LNCaP clone FGC (cell line): ENCODE results near the gene LY6G5C.

Source experiments
- DNase-seq: peaks from one replicate; pipeline ENCODE4 v3.0.0-alpha.2; 2011; ENCODE audit warnings: low read depth
- H3K4me3 ChIP-seq: 2 replicates; pipeline ENCODE4 v1.5.1; 2011; ENCODE audit warnings: mild to moderate bottlenecking, low read depth, low read length, control low read depth
- TF ChIP-seq, protein P1 (sequence below): IDR thresholded peaks from 2 replicates; pipeline ENCODE4 v1.5.1; 2012; ENCODE audit warnings: mild to moderate bottlenecking; ENCODE audit not compliant: control insufficient read depth, insufficient read depth; ENCODE audit errors: extremely low read depth

The LY6G5C gene

DNA sequence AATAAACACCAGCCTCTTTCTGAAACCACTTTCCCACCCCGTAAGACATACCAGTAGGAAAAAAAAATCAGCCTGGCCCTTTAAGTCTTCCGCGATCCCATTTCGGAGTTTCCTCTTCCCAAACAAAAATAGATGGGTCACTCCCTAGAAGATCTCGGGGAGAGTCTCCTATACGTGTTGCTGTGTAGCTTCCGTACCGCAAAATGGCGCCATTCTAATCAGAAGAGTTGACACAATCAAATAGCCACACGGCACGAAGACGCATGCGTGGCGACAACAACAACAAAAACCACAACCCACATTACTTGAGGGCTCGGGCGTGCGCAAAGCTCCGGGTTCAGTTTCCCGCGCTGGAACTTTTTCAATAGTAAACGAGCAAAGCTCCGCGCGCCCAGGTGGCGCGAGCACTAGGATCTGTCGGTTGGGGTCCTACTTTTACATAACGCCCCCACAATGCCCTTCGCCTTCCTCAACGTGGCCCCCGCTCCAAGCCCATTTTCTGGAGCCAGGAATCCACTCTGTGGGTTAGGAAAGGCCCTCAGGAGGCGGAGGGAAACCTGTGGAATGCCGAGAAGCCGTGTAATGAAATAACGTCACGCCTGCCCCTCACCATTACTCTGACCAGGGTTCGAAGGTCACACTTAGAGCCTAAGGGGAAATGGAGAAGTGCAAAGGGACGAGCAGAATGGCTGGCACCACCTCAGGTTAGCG lies 15.9 kb downstream of the LY6G5C start, which contains the start of gene GPANK1:
TSS of gene GPANK1 (minus strand) at position 208 of the 711 bp plus-strand sequence. CDS start 519 bp downstream, outside the sequence.
- peak; percentile 88 for DNase-seq
- TF ChIP-seq, protein P1, sequence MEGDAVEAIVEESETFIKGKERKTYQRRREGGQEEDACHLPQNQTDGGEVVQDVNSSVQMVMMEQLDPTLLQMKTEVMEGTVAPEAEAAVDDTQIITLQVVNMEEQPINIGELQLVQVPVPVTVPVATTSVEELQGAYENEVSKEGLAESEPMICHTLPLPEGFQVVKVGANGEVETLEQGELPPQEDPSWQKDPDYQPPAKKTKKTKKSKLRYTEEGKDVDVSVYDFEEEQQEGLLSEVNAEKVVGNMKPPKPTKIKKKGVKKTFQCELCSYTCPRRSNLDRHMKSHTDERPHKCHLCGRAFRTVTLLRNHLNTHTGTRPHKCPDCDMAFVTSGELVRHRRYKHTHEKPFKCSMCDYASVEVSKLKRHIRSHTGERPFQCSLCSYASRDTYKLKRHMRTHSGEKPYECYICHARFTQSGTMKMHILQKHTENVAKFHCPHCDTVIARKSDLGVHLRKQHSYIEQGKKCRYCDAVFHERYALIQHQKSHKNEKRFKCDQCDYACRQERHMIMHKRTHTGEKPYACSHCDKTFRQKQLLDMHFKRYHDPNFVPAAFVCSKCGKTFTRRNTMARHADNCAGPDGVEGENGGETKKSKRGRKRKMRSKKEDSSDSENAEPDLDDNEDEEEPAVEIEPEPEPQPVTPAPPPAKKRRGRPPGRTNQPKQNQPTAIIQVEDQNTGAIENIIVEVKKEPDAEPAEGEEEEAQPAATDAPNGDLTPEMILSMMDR: no peak
- H3K4me3 ChIP-seq: peak within 1 kb of the TSS; percentile 76

DNA sequence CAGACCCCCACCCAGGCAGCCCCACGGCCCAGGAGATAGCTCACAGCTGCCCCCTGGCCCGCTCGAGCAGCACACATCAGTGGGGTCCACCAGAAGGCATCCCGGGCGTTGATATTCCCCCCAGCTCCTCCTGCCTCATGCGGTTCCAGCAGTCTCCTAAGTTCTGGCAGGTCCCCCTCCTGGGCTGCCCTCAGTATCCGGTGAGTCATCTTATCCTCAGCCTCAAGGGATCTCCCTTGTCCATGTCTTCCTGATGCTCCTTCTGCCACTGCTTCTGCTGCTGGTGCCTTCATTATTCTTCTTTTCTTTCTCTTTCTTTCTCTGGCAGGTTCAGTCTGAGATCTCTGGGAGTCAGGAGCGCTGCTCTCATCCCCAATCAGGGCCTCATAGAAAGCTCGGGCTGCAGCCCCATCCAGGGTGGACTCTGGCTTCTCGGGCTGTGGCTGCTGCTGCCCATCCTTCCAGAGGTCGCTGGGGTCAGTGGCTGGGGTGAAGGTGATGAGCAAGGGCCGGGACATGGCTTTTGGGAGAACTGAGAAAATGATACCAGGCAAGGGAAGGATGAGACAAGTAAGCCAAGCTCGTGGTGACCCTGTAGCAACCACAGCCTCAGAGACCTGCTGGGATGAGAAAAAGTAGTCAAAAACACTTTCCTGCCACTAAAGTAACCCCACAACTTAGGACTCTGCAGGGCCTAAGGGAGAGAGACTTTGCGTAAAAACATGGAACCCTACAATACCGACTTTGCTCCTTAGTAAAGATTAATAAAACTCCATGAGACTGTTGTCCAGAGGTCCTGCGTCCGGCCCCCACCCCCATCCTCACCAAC lies 16.7 kb downstream of the LY6G5C start:
- no peak for DNase-seq
- peak overlapping the region; percentile 76 for H3K4me3 ChIP-seq
- TF ChIP-seq, protein P1: no peak

DNA sequence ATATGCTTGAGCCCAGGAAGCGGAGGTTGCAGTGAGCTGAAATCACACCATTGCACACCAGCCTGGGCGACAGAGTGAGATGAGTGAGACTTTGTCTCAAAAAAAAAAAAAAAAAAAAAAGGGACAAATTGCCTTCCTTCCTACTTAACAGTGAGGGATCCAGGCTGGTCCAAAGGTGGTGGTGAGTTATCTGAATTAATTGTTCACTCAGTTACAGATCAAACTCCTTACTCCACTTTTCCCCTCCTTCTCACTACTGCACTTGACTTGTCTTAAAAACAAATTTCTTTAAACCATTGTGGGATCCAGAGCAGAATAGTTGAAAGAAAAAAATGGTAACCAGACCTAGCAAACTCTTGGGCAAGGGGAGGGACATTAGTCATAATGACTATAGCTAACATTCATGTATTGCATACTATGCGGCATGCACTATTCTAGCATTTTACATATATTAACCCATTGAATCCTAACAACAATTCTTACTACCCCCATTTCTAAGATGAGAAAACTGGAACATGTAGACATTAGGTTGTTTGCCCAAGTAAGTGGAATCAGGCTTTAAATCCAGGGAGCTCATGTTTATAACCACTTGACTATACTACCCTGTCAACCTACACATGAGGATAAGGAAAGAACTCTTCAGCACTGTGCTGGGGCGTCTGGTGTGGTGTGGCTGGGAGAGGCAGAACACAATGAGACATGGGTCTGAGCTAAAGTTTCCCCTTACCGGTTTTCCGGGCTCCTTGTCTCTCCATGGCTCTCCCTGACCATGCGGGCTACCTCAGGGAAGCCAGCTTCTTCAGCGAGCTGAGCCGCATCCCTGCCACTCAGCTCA lies 17.5 kb downstream of the LY6G5C start:
- TF ChIP-seq, protein P1: no peak
- no peak overlapping the region for H3K4me3 ChIP-seq
- no peak for DNase-seq

DNA sequence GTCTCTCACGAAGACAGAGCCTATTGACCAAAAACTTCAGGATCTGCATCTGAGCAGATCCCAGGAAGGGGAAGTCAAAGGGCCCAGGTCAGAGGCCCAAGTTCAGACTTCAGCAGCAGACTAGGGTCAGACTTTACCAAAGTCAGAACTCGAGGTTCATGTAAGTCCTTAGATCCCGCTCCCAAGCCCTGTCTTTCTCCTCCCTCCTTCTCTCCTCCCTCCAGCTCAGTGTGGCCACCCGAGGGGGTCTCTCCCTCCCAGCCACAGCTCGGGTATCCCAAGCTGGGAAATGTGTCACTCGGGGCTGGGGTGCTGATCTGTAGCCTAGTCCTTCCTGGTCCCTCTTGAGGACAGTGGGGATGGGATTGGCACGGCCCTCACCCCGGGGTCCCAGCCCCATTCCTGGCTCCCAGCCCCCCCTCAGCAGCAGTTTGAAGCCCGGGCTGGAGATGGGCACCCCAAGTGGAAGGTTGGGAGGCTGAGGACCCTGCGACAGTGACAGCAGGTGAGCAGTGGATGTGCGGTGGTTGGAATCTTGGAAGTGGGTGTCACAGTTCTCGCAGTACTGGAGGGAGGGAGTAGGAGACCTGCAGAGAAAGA lies 18.6 kb downstream of the LY6G5C start:
- TF ChIP-seq, protein P1: no peak
- H3K4me3 ChIP-seq: no peak overlapping the region
- DNase-seq: no peak

DNA sequence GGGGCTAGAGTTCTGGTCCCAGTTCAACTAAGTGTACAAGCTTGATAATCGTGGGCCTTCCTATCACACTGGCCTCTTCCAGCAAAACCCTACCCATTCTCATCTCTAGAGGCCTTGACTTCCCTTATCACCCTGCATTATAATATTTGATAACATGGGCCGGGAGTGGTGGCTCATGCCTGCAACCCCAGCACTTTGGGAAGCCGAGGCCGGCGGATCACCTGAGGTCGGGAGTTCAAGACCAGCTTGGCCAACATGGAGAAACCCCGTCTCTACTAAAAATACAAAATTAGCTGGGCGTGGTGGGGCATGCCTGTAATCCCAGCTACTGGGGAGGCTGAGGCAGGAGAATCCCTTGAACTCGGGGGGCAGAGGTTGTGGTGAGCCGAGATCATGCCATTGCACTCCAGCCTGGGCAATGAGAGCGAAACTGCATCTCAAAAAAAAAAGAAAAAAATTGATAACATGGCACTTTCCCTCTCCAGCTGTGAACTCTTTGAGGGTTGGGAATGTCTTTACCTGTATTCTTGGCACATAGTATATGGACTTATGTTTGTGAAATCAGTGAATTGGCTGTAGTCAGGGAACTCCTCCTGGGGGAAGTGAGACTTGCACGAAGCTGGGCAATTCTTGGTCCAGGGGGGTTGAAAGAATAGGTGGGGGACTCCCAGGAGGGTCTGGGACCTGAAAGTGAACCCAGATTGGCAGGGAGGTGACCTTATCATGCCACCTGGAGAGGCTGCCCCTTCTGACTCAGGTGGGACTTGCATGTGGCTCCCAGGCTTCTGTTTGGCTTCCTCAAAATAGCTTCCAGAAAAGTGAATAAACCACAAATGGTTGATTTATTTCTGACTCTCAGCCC lies 19.4 kb downstream of the LY6G5C start:
- TF ChIP-seq, protein P1: no peak
- H3K4me3 ChIP-seq: peak overlapping the region; percentile 81
- DNase-seq: no peak
